Keratinocyte (primary cell): ENCODE measurements around the gene PCGF3. TPM values are rescaled to one million over a fixed set of nuclear protein-coding genes. Genes with fewer than 3 reads are reported as not detected.

Source experiments
- DNase-seq: peaks from one replicate; pipeline ENCODE4 v3.0.0-alpha.2; 2011; ENCODE audit warnings: low read depth, missing footprints, low spot score
- FAIRE-seq: peaks from 2 replicates; lab custom pipeline; 2011; peaks lifted over from hg19 to GRCh38; lab: Jason Lieb, UNC
- H2AFZ ChIP-seq: 2 replicates; pipeline ENCODE4 v1.6.0; 2012; ENCODE audit warnings: low read length, control low read depth, inconsistent platforms; ENCODE audit not compliant: control insufficient read depth
- H3K27ac ChIP-seq: 2 replicates; pipeline ENCODE4 v1.5.1; 2011; ENCODE audit warnings: low read length; ENCODE audit not compliant: control insufficient read depth, insufficient read depth
- H3K27me3 ChIP-seq: 3 replicates; pipeline ENCODE4 v1.6.0; 2011; ENCODE audit warnings: low read length; ENCODE audit not compliant: control insufficient read depth, insufficient read depth; ENCODE audit errors: extremely low read depth
- H3K36me3 ChIP-seq, 2 experiments: 2 replicates in 1 of 2; 3 replicates in 1 of 2; pipeline ENCODE4 v1.5.1; 2011; ENCODE audit warnings: low read length in 2 of 2, mild to moderate bottlenecking in 1 of 2; ENCODE audit not compliant: control insufficient read depth in 2 of 2, insufficient read depth in 2 of 2; ENCODE audit errors: extremely low read depth in 1 of 2
- H3K4me1 ChIP-seq: 3 replicates; pipeline ENCODE4 v1.5.1; 2011; ENCODE audit warnings: low read length; ENCODE audit not compliant: control insufficient read depth, insufficient read depth; ENCODE audit errors: extremely low read depth
- H3K4me2 ChIP-seq: 3 replicates; pipeline ENCODE4 v1.6.0; 2011; ENCODE audit warnings: low read depth, low read length; ENCODE audit not compliant: control insufficient read depth, insufficient read depth; ENCODE audit errors: extremely low read depth
- H3K4me3 ChIP-seq, 3 experiments: fragments of 200-600 bp in 1 of 3; sonication (generic) in 1 of 3; 2 replicates in 2 of 3; 3 replicates in 1 of 3; pipeline ENCODE4 v1.5.1; 2011 to 2016; ENCODE audit warnings: low read length in 3 of 3, mild to moderate bottlenecking in 3 of 3, control low read depth in 2 of 3, inconsistent platforms in 1 of 3, low read depth in 1 of 3, mixed read lengths in 1 of 3, mixed run types in 1 of 3, moderate library complexity in 1 of 3; ENCODE audit not compliant: control insufficient read depth in 2 of 3, insufficient read depth in 2 of 3; ENCODE audit errors: extremely low read depth in 1 of 3
- H3K79me2 ChIP-seq: 2 replicates; pipeline ENCODE4 v1.6.0; 2012; ENCODE audit warnings: low read length; ENCODE audit not compliant: control insufficient read depth, insufficient read depth
- H3K9ac ChIP-seq: 3 replicates; pipeline ENCODE4 v1.6.0; 2011; ENCODE audit warnings: low read length; ENCODE audit not compliant: control insufficient read depth, insufficient read depth; ENCODE audit errors: extremely low read depth
- H3K9me1 ChIP-seq: 3 replicates; pipeline ENCODE4 v1.6.0; 2011; ENCODE audit warnings: low read length; ENCODE audit not compliant: control insufficient read depth, insufficient read depth; ENCODE audit errors: extremely low read depth
- H3K9me3 ChIP-seq: 2 replicates; pipeline ENCODE4 v1.5.1; 2012; ENCODE audit warnings: low read depth, low read length; ENCODE audit not compliant: control insufficient read depth
- H4K20me1 ChIP-seq: 3 replicates; pipeline ENCODE4 v1.6.0; 2011; ENCODE audit warnings: low read length; ENCODE audit not compliant: control insufficient read depth, insufficient read depth; ENCODE audit errors: extremely low read depth
- CTCF ChIP-seq, 3 experiments: IDR thresholded peaks in 1 of 3; conservative IDR thresholded peaks in 1 of 3; optimal IDR thresholded peaks in 1 of 3; 2 replicates in 2 of 3; 3 replicates in 1 of 3; pipeline versions ENCODE3 to v1.5.1; 2011; ENCODE audit warnings: low read length in 3 of 3, mild to moderate bottlenecking in 3 of 3, moderate library complexity in 2 of 3, control low read depth in 1 of 3, inconsistent platforms in 1 of 3; ENCODE audit not compliant: insufficient read depth in 2 of 3; ENCODE audit errors: extremely low read depth in 1 of 3
- EZH2 ChIP-seq: IDR thresholded peaks from one replicate; pipeline ENCODE4 v1.6.1; 2012; ENCODE audit warnings: inconsistent platforms, mild to moderate bottlenecking, low read length, moderate library complexity
- dilution Hi-C: fragments of 300-500 bp; cut with MboI; formaldehyde crosslinking; loops from one replicate; pipeline ENCODE4 v1.7.0; 2020; ENCODE audit warnings: low sequenced_read_pairs; ENCODE audit not compliant: extremely low pct_ligation_motif_present
- polyA plus RNA-seq, 5 experiments: library from polyadenylated mRNA; depleted of rRNA in 3 of 5; stranded (reverse) in 3 of 5; stranded (forward) in 1 of 5; unstranded in 1 of 5; fragments of >200 nt; gene quantifications; 1 replicate in 1 of 5; 2 replicates in 3 of 5; 3 replicates in 1 of 5; pipeline versions ENCODE4 v1.2.1 to v1.2.3, GENCODE V29; 2011 to 2012; ENCODE audit warnings: missing spikeins in 2 of 5, low read depth in 1 of 5, low replicate concordance in 1 of 5

The PCGF3 gene
- polyA plus RNA-seq, 1 donor (not counting 4 experiments of a cell fraction or from before 2014, with no cell fraction given), result 40.1 TPM

GRCh38 chr4:666436-666810, 39.2 kb upstream of the PCGF3 start:
- no peak overlapping the region for H3K4me2 ChIP-seq
- FAIRE-seq (no peak), DNase-seq (no peak)
- no peaks in the 10 kb centered on the region for H4K20me1 ChIP-seq
- peaks cover 18% of the 10 kb centered on the region for H3K27me3 ChIP-seq
- no peaks in the 10 kb centered on the region for H3K9me1 ChIP-seq
- no peak overlapping the region for H3K9ac ChIP-seq
- H3K36me3 ChIP-seq, result peaks cover 4 to 5% of the 10 kb centered on the region in 2 experiments
- no peaks in the 10 kb centered on the region for H3K9me3 ChIP-seq
- no peak overlapping the region for H3K27ac ChIP-seq
- H2AFZ ChIP-seq, result no peak overlapping the region
- dilution Hi-C loops, result no loop called here
- H3K4me1 ChIP-seq, result no peaks in the 10 kb centered on the region
- no peaks in the 10 kb centered on the region for H3K79me2 ChIP-seq
- no peak overlapping the region for H3K4me3 ChIP-seq
- TF ChIP-seq EZH2 (no peak), CTCF (optimal IDR thresholded peaks at IDR 0.05 in 1 of 3, IDR thresholded peaks at IDR 0.05 in 1 of 3, conservative IDR thresholded peaks at IDR 0.05 in 1 of 3; ENCODE audit: extremely low read depth in 1 of 3, insufficient read depth in 2 of 3, low read length in 3 of 3) (no peak)

- FAIRE-seq, result no peak
- H3K9ac ChIP-seq, result no peak overlapping the region
- no peak overlapping the region for H2AFZ ChIP-seq
- dilution Hi-C loops, result no loop called here
- TF ChIP-seq CTCF (optimal IDR thresholded peaks at IDR 0.05 in 1 of 3, IDR thresholded peaks at IDR 0.05 in 1 of 3, conservative IDR thresholded peaks at IDR 0.05 in 1 of 3; ENCODE audit: extremely low read depth in 1 of 3, insufficient read depth in 2 of 3, low read length in 3 of 3) (no peak), EZH2 (no peak)
- DNase-seq, result no peak
- no peaks in the 10 kb centered on the region for H3K9me1 ChIP-seq
- no peaks in the 10 kb centered on the region for H4K20me1 ChIP-seq
- H3K4me3 ChIP-seq, result no peak overlapping the region
- H3K4me1 ChIP-seq, result no peaks in the 10 kb centered on the region
- no peak overlapping the region for H3K4me2 ChIP-seq
- H3K27ac ChIP-seq, result no peak overlapping the region
- H3K36me3 ChIP-seq, result peaks cover 10 to 11% of the 10 kb centered on the region in 2 experiments
- H3K79me2 ChIP-seq, result no peaks in the 10 kb centered on the region
- peaks cover 18% of the 10 kb centered on the region for H3K27me3 ChIP-seq
- H3K9me3 ChIP-seq, result no peaks in the 10 kb centered on the region
Observed at GRCh38 chr4:666822-667544, 38.6 kb upstream of the PCGF3 start.
